GM19035 (cell line): Measurements from ENCODE around the gene DPM2.

ENCODE experiments used
- ATAC-seq: cut with Tn5 transposase; IDR thresholded peaks from one replicate; pipeline ENCODE4 v1.9.1; 2021; ENCODE audit not compliant: unreplicated experiment

The DPM2 gene, protein sequence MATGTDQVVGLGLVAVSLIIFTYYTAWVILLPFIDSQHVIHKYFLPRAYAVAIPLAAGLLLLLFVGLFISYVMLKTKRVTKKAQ

DNA sequence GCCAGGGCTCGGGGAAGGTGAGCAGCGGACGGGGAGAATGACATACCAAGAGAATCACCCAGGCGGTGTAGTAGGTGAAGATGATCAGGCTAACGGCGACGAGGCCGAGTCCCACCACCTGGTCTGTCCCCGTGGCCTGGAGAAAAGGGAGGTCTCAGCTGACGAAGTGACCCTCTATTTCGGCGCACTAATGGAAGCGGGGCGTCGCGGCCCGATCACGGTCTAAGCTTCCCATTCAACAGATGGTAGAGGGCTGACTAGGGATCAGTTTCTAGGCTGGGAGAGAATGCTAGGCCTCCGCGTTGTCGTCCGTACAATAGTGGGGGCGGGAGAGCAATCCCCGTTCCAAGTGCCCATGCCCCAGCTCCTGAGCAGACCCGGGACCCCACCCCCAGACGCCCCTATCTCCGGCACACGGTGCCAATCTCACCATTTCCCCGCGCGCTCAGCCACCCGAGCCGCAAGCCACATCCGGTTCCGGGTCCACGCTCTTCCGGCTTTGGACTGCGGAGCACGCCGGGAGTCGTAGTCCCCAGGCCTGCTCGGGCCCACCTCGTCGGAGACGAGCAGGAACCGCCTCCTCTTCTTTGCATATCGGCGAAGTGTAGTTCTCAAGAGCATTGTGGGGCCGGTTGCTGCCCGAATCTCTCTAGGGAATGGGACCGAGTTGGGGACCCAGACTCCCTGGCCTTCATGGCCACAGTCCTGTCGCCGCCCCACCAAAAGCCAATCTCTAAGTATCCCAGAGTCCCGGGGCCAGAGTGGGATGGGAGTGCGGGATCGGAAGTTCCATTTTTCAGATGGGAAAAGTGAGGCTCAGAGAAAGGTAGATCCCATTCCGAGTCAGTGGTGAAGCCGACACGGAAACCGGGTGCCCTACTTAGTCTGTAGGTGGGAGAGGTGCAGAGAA is at the start of gene DPM2:
DPM2 (minus strand) TSS at position 467 of the 910 bp plus-strand sequence; CDS start at position 433, 34 bp downstream.
- peak; percentile 87 for ATAC-seq

- ATAC-seq, result no peak
These were observed 49.5 kb upstream of the DPM2 start for GRCh38 chr9:127987103-127987614.

- ATAC-seq, result no peak
These were observed 47.4 kb upstream of the DPM2 start for GRCh38 chr9:127985011-127985410.

- peak; percentile 38 for ATAC-seq
These were observed 46.2 kb upstream of the DPM2 start for GRCh38 chr9:127983847-127984289.

DNA sequence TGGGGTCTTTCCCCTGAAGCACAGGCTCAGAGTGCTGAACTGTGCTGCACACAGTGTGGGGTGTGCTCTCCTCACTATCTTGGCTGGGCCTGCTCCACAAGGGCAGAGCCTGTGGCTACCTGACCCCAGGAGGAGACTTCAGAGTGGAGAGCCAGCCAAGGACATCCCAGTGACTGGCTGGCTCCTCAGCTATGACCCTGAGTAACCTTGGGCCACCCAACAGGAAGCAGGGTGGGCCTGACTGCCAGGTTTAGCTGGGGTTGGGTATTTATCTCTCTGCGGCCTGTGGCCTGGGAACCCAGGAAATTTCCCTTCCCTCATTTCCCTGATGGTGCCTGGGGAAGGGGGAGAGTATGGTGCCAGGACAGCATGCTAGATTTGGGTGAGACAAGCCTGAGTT is 45.3 kb upstream of the DPM2 start:
- ATAC-seq, result no peak

- no peak for ATAC-seq
These were observed 44.0 kb upstream of the DPM2 start for GRCh38 chr9:127981559-127982121.

GRCh38 chr9:127980706-127981558 is 43.3 kb upstream of the DPM2 start, which contains the start of gene EEIG1:
EEIG1 (minus strand) TSS chr9:127980989; CDS start chr9:127980137, 852 bp downstream.
- peak; percentile 67 for ATAC-seq

DNA sequence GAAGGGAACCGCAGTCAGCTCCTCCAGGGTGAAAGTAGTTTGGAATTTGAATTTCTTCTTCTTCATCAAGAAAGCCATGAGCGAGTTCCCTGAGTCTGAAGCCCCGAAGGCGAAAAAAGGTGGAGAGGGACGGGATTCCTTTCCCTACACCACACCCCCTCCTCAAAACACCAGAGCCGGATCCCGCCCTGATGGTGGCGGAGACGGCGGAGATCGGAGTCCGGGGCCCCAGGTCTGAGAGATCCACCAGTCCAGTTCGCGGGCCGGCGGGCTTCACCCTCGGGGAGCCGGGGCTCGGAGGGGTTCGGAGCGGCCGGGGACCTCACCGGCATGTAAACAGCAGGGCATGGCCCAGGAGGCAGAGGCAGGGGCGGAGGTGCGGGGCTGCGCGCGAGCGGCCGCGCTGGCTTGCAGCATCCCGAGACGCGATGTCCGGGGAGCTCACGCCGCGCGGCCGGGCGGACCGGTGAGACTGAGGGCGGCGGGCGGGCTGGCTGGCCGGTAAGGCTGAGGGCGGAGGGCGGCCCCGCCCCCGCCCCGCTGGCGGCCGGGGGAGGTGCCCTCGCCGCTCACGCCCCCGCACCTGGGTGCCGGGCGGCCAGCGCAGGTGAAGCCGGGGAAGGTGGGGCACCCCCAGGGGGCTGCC is 42.5 kb upstream of the DPM2 start:
- ATAC-seq, result peak; percentile 39

DNA sequence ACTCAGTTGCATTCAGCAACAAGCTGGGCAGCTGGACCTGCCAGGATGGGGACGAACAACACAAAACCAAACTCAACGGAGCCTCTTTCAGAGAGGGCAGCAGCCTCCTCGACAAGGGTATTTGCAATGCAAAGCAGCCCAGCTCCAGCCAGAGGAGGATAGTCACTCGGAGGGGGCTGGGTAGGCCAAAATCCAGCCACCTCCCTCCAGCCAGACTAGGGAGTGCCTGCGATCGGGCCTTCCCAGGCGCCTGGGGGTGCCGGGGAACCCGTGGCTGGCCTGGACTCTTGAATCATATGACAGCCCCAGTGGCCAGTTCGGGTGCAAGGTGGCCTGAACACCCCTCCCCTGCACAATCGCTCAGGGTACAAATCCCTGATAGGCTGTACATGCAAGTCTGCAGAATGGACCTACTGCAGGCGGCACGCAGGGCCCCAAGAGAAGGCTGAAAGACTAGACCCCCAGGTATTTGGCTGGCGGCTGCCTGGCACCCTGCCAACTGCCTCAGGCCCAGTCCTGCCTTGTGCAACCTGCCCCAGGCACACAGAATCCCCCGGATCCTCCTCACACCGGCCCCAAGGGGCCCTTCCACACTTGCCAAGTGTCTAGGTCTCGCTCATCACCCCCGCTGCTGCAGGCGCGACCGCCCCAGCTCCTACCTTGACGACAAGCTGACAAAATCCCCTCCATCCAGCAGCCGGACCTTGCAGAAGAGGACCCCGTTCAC is 41.8 kb upstream of the DPM2 start:
- ATAC-seq, result no peak

DNA sequence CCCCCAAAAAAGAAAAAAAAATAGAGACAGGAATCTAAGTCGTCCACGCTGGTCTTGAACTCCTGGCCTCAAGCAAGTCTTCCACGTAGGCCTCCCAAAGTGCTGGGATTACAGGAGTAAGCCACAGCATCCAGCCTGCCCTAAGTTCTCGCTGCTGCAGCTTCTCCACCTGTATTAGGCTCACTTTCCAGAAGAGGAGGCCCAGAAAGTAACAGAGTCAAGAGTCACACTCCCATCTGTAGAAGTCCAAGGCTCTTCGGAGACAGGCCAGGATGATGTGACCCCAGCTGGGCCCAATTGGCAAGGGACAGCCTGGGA is 41.3 kb upstream of the DPM2 start:
- ATAC-seq, result no peak

DNA sequence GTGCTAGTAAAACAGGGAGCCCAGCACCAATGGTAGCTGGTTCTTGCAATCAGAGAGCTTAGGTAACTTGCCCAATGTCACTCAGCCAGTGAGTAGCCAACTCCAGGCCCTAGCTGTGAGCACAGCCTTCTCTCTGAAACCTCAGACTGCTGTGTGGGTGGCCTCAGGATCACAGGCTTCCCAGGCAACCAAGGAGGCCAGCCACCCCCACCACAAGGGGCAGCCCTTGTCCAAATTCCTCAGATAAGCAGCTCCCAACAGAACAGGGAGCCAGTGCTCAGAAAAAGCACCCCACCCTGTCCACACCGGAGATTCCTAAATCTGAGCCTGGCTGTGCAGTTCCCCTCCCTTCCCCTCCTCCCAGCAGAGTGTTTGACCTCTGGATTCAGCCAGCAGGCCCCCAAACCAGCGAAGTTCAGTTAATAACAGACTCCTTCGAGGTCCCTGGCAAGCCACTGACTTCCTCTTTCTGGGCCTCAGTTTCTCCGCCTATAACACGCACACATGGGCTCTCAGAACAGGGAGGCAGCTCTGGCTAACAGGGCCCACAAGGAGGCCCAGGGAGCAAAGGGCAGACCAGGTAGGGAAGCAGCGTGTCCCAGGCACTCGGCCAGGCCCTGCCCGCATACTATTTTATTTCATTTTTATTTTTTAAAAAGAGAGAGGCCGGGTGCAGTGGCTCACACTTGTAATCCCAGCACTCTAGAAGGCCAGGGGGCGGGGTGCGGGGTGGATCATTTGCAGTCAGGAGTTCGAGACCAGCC is 40.4 kb upstream of the DPM2 start:
- ATAC-seq, result no peak

DNA sequence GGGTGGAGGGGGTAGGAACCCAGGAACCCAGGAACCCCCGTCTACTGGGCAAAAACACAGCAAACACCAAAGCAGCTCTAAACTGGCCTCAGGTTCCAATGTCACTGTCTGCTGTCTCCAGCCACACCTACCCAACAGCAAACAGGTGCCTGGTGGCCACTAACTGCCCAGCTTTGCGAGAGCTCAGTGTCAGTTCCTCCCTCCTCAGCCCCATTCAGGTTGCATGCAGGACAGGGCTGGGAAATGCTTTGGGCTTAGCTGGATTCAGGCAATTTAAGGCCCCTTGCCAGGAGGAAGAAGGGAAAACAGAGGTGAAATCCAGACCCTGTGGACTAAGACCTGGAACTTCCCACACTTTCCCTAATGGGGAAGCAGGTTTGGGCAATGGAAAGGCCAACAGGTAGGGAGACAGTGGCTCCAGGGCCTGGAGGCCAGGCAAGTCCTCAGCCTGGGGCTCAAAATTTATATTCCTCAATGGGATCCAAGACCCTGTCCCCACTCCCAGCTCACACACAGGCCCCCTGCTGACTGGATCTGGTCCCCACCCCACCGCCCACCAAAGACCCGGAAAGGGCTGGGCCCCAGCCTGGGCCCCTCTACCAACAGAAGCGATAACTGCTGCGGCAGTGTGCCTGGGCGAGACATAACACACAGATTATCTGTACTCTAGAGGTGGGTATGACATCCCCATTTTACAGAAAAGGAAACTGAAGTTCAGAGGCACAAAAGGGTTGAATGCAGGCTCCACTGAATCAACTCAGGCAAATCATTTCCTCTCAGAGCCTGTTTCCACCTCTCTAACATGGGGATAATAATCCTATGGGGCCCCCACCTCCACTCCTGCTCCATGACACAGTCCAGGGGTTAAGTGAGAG is 39.6 kb upstream of the DPM2 start:
- no peak for ATAC-seq

DNA sequence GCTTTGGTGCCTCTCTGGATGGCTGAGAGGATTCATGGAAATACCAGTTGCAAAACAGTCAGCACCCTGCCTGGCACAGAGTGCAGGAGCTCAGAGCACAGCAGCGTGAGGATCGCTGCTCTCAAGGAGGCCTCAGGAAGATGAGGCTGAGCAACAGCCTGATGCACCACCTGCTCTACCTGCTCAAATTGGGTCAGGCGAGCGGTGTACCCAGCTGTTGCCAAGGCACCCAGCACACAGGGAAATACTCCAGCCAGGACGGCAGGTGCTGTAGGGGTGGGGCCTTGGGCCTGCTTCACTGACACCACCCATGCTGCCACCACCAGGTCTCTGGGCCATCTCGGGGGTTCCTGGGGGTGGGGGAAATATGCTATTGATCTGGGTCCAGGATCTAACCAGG is 38.8 kb upstream of the DPM2 start:
- ATAC-seq, result no peak

DNA sequence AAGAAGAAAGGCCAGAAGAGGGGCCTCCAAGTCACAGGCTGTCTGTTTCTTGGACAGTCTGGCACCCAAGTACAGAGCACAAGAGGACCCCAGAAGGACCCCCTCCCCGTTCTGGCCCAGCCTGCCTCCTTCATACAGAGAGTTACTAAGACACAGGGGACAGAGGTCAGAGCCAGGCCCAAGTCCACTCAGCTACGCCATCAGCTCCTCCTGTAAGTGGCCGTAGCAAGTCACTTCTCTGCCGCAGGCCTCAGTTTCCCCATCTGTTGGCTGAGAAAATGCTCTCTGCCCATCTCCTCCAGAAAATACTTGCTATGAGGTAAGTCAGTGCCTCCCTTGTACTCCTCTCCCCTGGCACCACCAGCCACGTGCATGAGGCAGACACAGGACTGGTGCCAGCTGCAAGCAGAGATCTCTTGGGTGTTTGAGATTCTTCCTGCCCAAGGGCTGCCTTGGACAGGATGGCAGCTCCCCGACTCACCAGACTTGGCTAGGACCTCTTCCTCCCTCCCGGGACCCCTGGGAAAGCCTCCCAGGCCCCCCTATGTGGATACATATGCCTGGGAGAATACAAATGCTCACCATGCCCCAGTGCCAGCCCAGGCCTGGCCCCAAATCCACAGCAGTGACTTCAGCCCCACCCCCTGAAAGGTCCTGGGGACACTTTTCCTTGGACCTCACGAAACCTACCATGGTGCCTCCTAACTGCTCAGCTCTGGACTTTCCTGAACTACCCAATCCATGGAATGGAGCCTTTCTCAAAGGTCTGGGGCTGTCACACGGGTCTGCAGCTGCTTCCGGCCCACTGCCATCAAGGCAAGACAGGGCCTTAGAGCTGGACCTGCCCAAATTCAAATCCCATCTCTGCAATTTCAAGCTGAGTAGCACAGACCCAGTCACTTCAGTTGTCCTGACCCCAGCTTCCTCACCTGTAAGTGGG is 38.0 kb upstream of the DPM2 start:
- ATAC-seq, result no peak

- no peak for ATAC-seq
These were observed 37.2 kb upstream of the DPM2 start for GRCh38 chr9:127974769-127975261.

DNA sequence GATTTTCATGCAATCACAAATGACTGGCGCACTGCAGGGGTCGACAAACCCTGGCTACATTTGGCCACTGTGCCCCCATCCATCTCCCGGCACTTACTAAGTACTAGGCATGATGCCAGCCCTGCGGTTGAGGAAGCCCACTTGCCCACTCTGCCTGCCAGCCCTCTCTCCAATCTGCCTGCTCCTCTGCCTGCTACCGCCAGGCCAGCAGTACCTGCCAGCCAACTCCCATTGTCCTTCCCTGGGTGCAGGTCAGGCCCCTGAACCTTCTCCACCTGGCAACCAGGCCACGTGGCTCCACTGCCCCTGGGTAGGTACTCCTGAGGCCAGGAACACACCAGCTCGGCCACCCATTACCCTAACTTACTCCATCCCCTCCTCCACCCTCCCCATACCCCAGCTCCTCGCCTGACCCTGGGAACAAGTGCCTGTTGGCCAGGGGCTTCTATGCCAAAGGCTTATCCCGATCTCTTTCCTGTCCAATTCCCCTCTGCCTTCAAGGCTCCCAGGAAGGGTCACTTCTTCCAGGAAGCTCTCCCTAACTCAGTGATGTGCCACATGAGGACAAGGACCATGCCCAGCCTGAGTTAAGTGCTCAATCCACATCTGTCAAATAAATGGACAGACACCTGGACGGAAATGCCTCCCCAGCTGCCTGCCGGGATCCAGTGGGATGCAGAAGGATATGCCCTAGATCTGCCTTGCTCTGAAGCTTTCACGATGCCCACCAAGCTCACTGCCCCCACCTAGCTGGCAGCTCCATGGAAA is 36.5 kb upstream of the DPM2 start:
- ATAC-seq, result no peak
